A549 (cell line): Measurements from ENCODE around the gene DSCAML1. TPM values are rescaled to one million over a fixed set of nuclear protein-coding genes. Genes with fewer than 3 reads are reported as not detected.

Source experiments
- ATAC-seq, 2 experiments: fragments of 200-7000 bp in 1 of 2; fragments of >200 bp in 1 of 2; cut with Nextera tagmentation in 1 of 2; cut with Tn5 transposase in 1 of 2; 3 replicates each; pipeline versions ENCODE4 v1.8.0 to v1.9.1; 2018 to 2020; ENCODE audit warnings: mild to moderate bottlenecking in 1 of 2, moderate library complexity in 1 of 2
- CTCF ChIA-PET: fragments of 300-600 bp; sonication (Branson Sonifier 250); formaldehyde crosslinking; extraction: SDS; loops from one replicate; lab custom pipeline; 2021; ENCODE audit warnings: antibody characterized with exemption, inconsistent platforms; lab: Yijun Ruan, JAX
- POLR2A ChIA-PET: fragments of 350-600 bp; formaldehyde crosslinking; extraction: SDS; loops from one replicate; lab custom pipeline; 2021; ENCODE audit warnings: antibody characterized with exemption, inconsistent platforms; lab: Yijun Ruan, JAX
- DNase-seq, 2 experiments: peaks; one replicate each; pipeline versions ENCODE4 v3.0.0 to v3.0.0-alpha.2; 2011 to 2016; ENCODE audit warnings: low read depth in 1 of 2, low spot score in 1 of 2
- FAIRE-seq: peaks from 2 replicates; lab custom pipeline; 2011; peaks lifted over from hg19 to GRCh38; lab: Jason Lieb, UNC
- H3K27ac ChIP-seq, 2 experiments: fragments of >200 bp; sonication (Bioruptor Twin); formaldehyde crosslinking; 3 replicates each; pipeline ENCODE4 v1.5.1; 2016 to 2017
- H3K4me1 ChIP-seq: fragments of >200 bp; sonication (Bioruptor Twin); formaldehyde crosslinking; 3 replicates; pipeline ENCODE4 v1.6.1; 2016
- H3K4me2 ChIP-seq: fragments of >200 bp; sonication (Bioruptor Twin); formaldehyde crosslinking; 3 replicates; pipeline ENCODE4 v1.6.1; 2016
- H3K4me3 ChIP-seq: fragments of >200 bp; sonication (Bioruptor Twin); formaldehyde crosslinking; 3 replicates; pipeline ENCODE4 v1.5.1; 2016
- H3K9me3 ChIP-seq: fragments of >200 bp; sonication (Bioruptor Twin); formaldehyde crosslinking; 3 replicates; pipeline ENCODE4 v1.6.1; 2016
- BCL3 ChIP-seq: fragments of >200 bp; sonication (Bioruptor Twin); formaldehyde crosslinking; IDR thresholded peaks from 3 replicates; pipeline ENCODE4 v1.6.1; 2016
- BHLHE40 ChIP-seq: IDR thresholded peaks from 2 replicates; pipeline ENCODE4 v1.6.1; 2012; ENCODE audit warnings: low read depth, low read length, inconsistent platforms
- CBX8 ChIP-seq: fragments of 200-600 bp; sonication (generic); IDR thresholded peaks from 2 replicates; pipeline ENCODE4 v1.6.1; 2016
- CHD2 ChIP-seq: fragments of 150-350 bp; IDR thresholded peaks from 2 replicates; pipeline ENCODE4 v1.6.1; 2014; ENCODE audit warnings: low read length; ENCODE audit not compliant: partially characterized antibody
- EHF ChIP-seq: fragments of 250-450 bp; sonication (Bioruptor Pico); IDR thresholded peaks from 2 replicates; pipeline ENCODE4 v1.5.0; 2020; ENCODE audit warnings: mild to moderate bottlenecking
- ESRRA ChIP-seq: fragments of 150-350 bp; IDR thresholded peaks from 2 replicates; pipeline ENCODE4 v1.6.1; 2014; ENCODE audit warnings: mild to moderate bottlenecking, low read length, borderline replicate concordance
- FOSL2 ChIP-seq, 2 experiments: fragments of 450-650 bp in 1 of 2; fragments of >200 bp in 1 of 2; sonication (Bioruptor Twin) in 1 of 2; formaldehyde crosslinking; IDR thresholded peaks; 2 replicates each; pipeline versions ENCODE4 v1.5.0 to v1.6.1; 2016 to 2020; ENCODE audit warnings: mild to moderate bottlenecking in 1 of 2, moderate library complexity in 1 of 2
- HDAC2 ChIP-seq: fragments of 200-600 bp; sonication (generic); IDR thresholded peaks from 2 replicates; pipeline ENCODE4 v1.6.1; 2016
- HES2 ChIP-seq: fragments of >200 bp; sonication (Bioruptor Twin); formaldehyde crosslinking; IDR thresholded peaks from 2 replicates; pipeline ENCODE4 v1.6.1; 2016
- HEYL ChIP-seq: fragments of 250-450 bp; sonication (Bioruptor Pico); IDR thresholded peaks from 2 replicates; pipeline ENCODE4 v1.8.0; 2021; ENCODE audit warnings: mild to moderate bottlenecking, moderate library complexity
- HOXB5 ChIP-seq: fragments of 250-450 bp; sonication (Bioruptor Pico); IDR thresholded peaks from 2 replicates; pipeline ENCODE4 v1.5.0; 2020; ENCODE audit warnings: mild to moderate bottlenecking, moderate library complexity
- JUN ChIP-seq, 2 experiments: fragments of >200 bp; sonication (Bioruptor Twin); formaldehyde crosslinking; IDR thresholded peaks; 2 replicates in 1 of 2; 3 replicates in 1 of 2; pipeline ENCODE4 v1.6.1; 2016 to 2017
- KDM5A ChIP-seq: fragments of 200-600 bp; sonication (generic); IDR thresholded peaks from 2 replicates; pipeline ENCODE4 v1.6.1; 2016; ENCODE audit warnings: antibody characterized with exemption, mild to moderate bottlenecking
- MAFK ChIP-seq: fragments of 450-650 bp; IDR thresholded peaks from 2 replicates; pipeline ENCODE4 v1.6.1; 2014; ENCODE audit not compliant: partially characterized antibody
- NFE2L2 ChIP-seq: fragments of 150-350 bp; conservative IDR thresholded peaks from 2 replicates; pipeline ENCODE4 v1.6.1; 2014; ENCODE audit warnings: low read length
- NR3C1 ChIP-seq: fragments of >200 bp; sonication (Bioruptor Twin); formaldehyde crosslinking; IDR thresholded peaks from 3 replicates; pipeline ENCODE4 v1.6.1; 2017
- PHF8 ChIP-seq: fragments of 200-600 bp; sonication (generic); IDR thresholded peaks from 2 replicates; pipeline ENCODE4 v1.6.1; 2016; ENCODE audit warnings: low read depth, mild to moderate bottlenecking, antibody characterized with exemption, moderate library complexity, borderline replicate concordance
- POLR2A ChIP-seq: IDR thresholded peaks from 2 replicates; pipeline ENCODE4 v1.6.1; 2012; ENCODE audit warnings: mild to moderate bottlenecking, low read length
- POLR2AphosphoS2 ChIP-seq: conservative IDR thresholded peaks from 2 replicates; pipeline ENCODE4 v1.6.1; 2012; ENCODE audit warnings: low read length, improper control_type of control experiment, inconsistent platforms
- RAD21 ChIP-seq, 2 experiments: fragments of >200 bp in 1 of 2; sonication (Bioruptor Twin) in 1 of 2; formaldehyde crosslinking in 1 of 2; IDR thresholded peaks in 1 of 2; conservative IDR thresholded peaks in 1 of 2; 2 replicates in 1 of 2; 3 replicates in 1 of 2; pipeline ENCODE4 v1.6.1; 2012 to 2018; ENCODE audit warnings: inconsistent platforms in 1 of 2
- RARB ChIP-seq: fragments of 250-450 bp; sonication (Bioruptor Pico); IDR thresholded peaks from 2 replicates; pipeline ENCODE4 v1.8.0; 2021; ENCODE audit warnings: mild to moderate bottlenecking, moderate library complexity
- RCOR1 ChIP-seq: fragments of 150-350 bp; IDR thresholded peaks from 2 replicates; pipeline ENCODE4 v1.6.1; 2014; ENCODE audit warnings: antibody characterized with exemption, low read length, low read depth
- RNF2 ChIP-seq: fragments of 200-600 bp; sonication (generic); IDR thresholded peaks from 2 replicates; pipeline ENCODE4 v1.6.1; 2016; ENCODE audit warnings: low read depth, mild to moderate bottlenecking, antibody characterized with exemption, moderate library complexity, borderline replicate concordance
- SMC3 ChIP-seq: fragments of >200 bp; sonication (Bioruptor Twin); formaldehyde crosslinking; IDR thresholded peaks from 3 replicates; pipeline ENCODE4 v1.6.1; 2018; ENCODE audit warnings: inconsistent platforms
- SREBF2 ChIP-seq: fragments of 450-650 bp; IDR thresholded peaks from 2 replicates; pipeline ENCODE4 v1.6.1; 2014; ENCODE audit warnings: mild to moderate bottlenecking, moderate library complexity
- ZFP36 ChIP-seq: fragments of 450-650 bp; IDR thresholded peaks from 2 replicates; pipeline ENCODE4 v1.6.1; 2014; ENCODE audit warnings: borderline replicate concordance; ENCODE audit not compliant: partially characterized antibody
- WGBS: methylation state at CpG from one replicate; pipeline ENCODE4 v1.1.6; 2017; ENCODE audit errors: missing lambda C conversion rate; 5-methylcytosine and 5-hydroxymethylcytosine counted together
- polyA plus RNA-seq, 4 experiments: library from polyadenylated mRNA; depleted of rRNA in 3 of 4; stranded (reverse); fragments of >200 nt; fragmentation: RNase III in 1 of 4; extraction: RNeasy Plus Mini Kit Qiagen cat#74134 plus additional on column Dnase treatment in 1 of 4; gene quantifications; 2 replicates in 3 of 4; 3 replicates in 1 of 4; pipeline ENCODE4 v1.2.3, GENCODE V29; 2011 to 2017
- TF ChIP-seq, protein P1 (sequence below): fragments of 150-350 bp; IDR thresholded peaks from 2 replicates; pipeline ENCODE4 v1.6.1; 2014; ENCODE audit warnings: low read depth, mild to moderate bottlenecking, low read length
- TF ChIP-seq, protein P2 (sequence below): fragments of 250-450 bp; sonication (Bioruptor Pico); IDR thresholded peaks from 2 replicates; pipeline ENCODE4 v1.5.0; 2020; ENCODE audit warnings: low read depth, mild to moderate bottlenecking, moderate library complexity

The DSCAML1 gene
- polyA plus RNA-seq, 2 of the 4 experiments (the other 2 are of a cell fraction) = 0.12 to 0.31 TPM

- ChIA-PET POLR2A (no interaction called here), CTCF (no interaction called here)
- no peak for FAIRE-seq
- 60% methylated on average over 7 of the region's 8 CpGs for WGBS
- Histone ChIP-seq H3K9me3 (no peaks in the 10 kb centered on the region), H3K27ac (no peak overlapping the region), H3K4me3 (no peak overlapping the region), H3K4me1 (no peaks in the 10 kb centered on the region), H3K4me2 (no peak overlapping the region)
- TF ChIP-seq MAFK (peak; percentile 18), RAD21 (conservative IDR thresholded peaks at IDR 0.05 in 1 of 2, IDR thresholded peaks at IDR 0.05 in 1 of 2) (no peak)
- no peak for ATAC-seq
- no peak for DNase-seq
Observed at GRCh38 chr11:117738246-117738957, 58.6 kb downstream of the DSCAML1 start.

GRCh38 chr11:117735350-117735977 is 61.6 kb downstream of the DSCAML1 start:
- CTCF ChIA-PET = no interaction called here
- no peak for TF ChIP-seq NFE2L2
- TF ChIP-seq FOSL2 (IDR thresholded peaks at IDR 0.05) = no peak
- TF ChIP-seq FOSL2 (CRISPR knock-in tag; IDR thresholded peaks at IDR 0.05) = no peak
- no peak for TF ChIP-seq POLR2AphosphoS2
- TF ChIP-seq, protein P1, sequence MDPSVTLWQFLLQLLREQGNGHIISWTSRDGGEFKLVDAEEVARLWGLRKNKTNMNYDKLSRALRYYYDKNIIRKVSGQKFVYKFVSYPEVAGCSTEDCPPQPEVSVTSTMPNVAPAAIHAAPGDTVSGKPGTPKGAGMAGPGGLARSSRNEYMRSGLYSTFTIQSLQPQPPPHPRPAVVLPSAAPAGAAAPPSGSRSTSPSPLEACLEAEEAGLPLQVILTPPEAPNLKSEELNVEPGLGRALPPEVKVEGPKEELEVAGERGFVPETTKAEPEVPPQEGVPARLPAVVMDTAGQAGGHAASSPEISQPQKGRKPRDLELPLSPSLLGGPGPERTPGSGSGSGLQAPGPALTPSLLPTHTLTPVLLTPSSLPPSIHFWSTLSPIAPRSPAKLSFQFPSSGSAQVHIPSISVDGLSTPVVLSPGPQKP = no peak
- no peak for TF ChIP-seq RAD21 (conservative IDR thresholded peaks at IDR 0.05 in 1 of 2, IDR thresholded peaks at IDR 0.05 in 1 of 2)
- no peak for TF ChIP-seq HEYL (CRISPR knock-in tag)
- TF ChIP-seq ZFP36 = no peak
- no peak for TF ChIP-seq ESRRA
- TF ChIP-seq RNF2 = no peak
- TF ChIP-seq KDM5A = no peak
- no peak for TF ChIP-seq CBX8
- no peak for TF ChIP-seq HDAC2
- TF ChIP-seq, protein P2, sequence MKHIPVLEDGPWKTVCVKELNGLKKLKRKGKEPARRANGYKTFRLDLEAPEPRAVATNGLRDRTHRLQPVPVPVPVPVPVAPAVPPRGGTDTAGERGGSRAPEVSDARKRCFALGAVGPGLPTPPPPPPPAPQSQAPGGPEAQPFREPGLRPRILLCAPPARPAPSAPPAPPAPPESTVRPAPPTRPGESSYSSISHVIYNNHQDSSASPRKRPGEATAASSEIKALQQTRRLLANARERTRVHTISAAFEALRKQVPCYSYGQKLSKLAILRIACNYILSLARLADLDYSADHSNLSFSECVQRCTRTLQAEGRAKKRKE (CRISPR knock-in tag) = no peak
- no peak for TF ChIP-seq EHF (CRISPR knock-in tag)
- TF ChIP-seq BCL3 = no peak
- no peak for TF ChIP-seq RCOR1
- no peak for TF ChIP-seq RARB
- TF ChIP-seq SMC3 = no peak
- TF ChIP-seq, all 56 proteins: peak for 0

GRCh38 chr11:117734601-117735024 is 62.4 kb downstream of the DSCAML1 start:
- H3K4me2 ChIP-seq = no peak overlapping the region
- ChIA-PET CTCF (no interaction called here), POLR2A (no interaction called here)
- TF ChIP-seq MAFK (no peak), HOXB5 (no peak), RCOR1 (no peak), RNF2 (no peak), POLR2A (no peak), SREBF2 (no peak), HES2 (no peak), ZFP36 (no peak), PHF8 (no peak), ESRRA (no peak), JUN (IDR thresholded peaks at IDR 0.05) (no peak), NR3C1 (no peak), KDM5A (no peak), BHLHE40 (no peak), CHD2 (no peak)
- FAIRE-seq (no peak), ATAC-seq (no peak), DNase-seq (no peak)
- H3K4me1 ChIP-seq = no peaks in the 10 kb centered on the region
- no peak overlapping the region for H3K4me3 ChIP-seq
- 42% methylated on average over 5 of the region's 5 CpGs for WGBS
- no peaks in the 10 kb centered on the region for H3K9me3 ChIP-seq
- no peak overlapping the region for H3K27ac ChIP-seq

More at GRCh38 chr11:117735350-117735977, 61.6 kb downstream of the DSCAML1 start:
- Histone ChIP-seq H3K4me2 (no peak overlapping the region), H3K4me1 (no peaks in the 10 kb centered on the region), H3K27ac (no peak overlapping the region), H3K9me3 (no peaks in the 10 kb centered on the region), H3K4me3 (no peak overlapping the region)
- no peak for DNase-seq
- no peak for FAIRE-seq
- POLR2A ChIA-PET = no interaction called here
- ATAC-seq = no peak
- 76% methylated on average over 8 of the region's 9 CpGs for WGBS
